HEK293T (cell line): ENCODE measurements around the gene UFSP1.

Experiments
- CTCF ChIA-PET: fragments of 350-600 bp; formaldehyde crosslinking; extraction: SDS; loops from one replicate; lab custom pipeline; 2021; ENCODE audit warnings: antibody characterized with exemption, inconsistent platforms; lab: Yijun Ruan, JAX
- POLR2A ChIA-PET: fragments of 350-600 bp; formaldehyde crosslinking; extraction: SDS; loops from one replicate; lab custom pipeline; 2020; ENCODE audit warnings: antibody characterized with exemption, inconsistent platforms; lab: Yijun Ruan, JAX
- DNase-seq: peaks from one replicate; pipeline ENCODE4 v3.0.0; 2012; ENCODE audit warnings: mixed read lengths; ENCODE audit errors: extremely low spot score
- ARNT ChIP-seq: fragments of 450-650 bp; IDR thresholded peaks from 2 replicates; pipeline ENCODE4 v1.6.1; 2017; ENCODE audit warnings: mild to moderate bottlenecking
- BHLHE40 ChIP-seq: fragments of 450-650 bp; IDR thresholded peaks from 2 replicates; pipeline ENCODE4 v1.6.1; 2016; ENCODE audit warnings: mild to moderate bottlenecking, moderate library complexity, borderline replicate concordance
- CTBP1 ChIP-seq: fragments of 450-650 bp; IDR thresholded peaks from 2 replicates; pipeline ENCODE4 v1.6.1; 2016; ENCODE audit warnings: borderline replicate concordance
- ELF4 ChIP-seq: fragments of 450-650 bp; IDR thresholded peaks from 2 replicates; pipeline ENCODE4 v1.6.1; 2017; ENCODE audit warnings: antibody characterized with exemption
- FOXA1 ChIP-seq: fragments of 450-650 bp; IDR thresholded peaks from 2 replicates; pipeline ENCODE4 v1.6.1; 2016; ENCODE audit warnings: mild to moderate bottlenecking
- FOXK2 ChIP-seq: fragments of 450-650 bp; IDR thresholded peaks from 2 replicates; pipeline ENCODE4 v1.6.1; 2016; ENCODE audit warnings: mild to moderate bottlenecking
- FOXM1 ChIP-seq: fragments of 450-650 bp; IDR thresholded peaks from 2 replicates; pipeline ENCODE4 v1.6.1; 2017; ENCODE audit warnings: mild to moderate bottlenecking, borderline replicate concordance
- HDGF ChIP-seq: fragments of 450-650 bp; IDR thresholded peaks from 2 replicates; pipeline ENCODE4 v1.6.1; 2017; ENCODE audit warnings: antibody characterized with exemption, borderline replicate concordance
- L3MBTL2 ChIP-seq: fragments of 450-650 bp; conservative IDR thresholded peaks from 2 replicates; pipeline ENCODE4 v1.6.1; 2016; ENCODE audit warnings: mild to moderate bottlenecking
- LEF1 ChIP-seq: fragments of 450-650 bp; IDR thresholded peaks from 2 replicates; pipeline ENCODE4 v1.6.1; 2017; ENCODE audit warnings: mild to moderate bottlenecking, borderline replicate concordance
- NFRKB ChIP-seq: fragments of 450-650 bp; IDR thresholded peaks from 2 replicates; pipeline ENCODE4 v1.6.1; 2016; ENCODE audit warnings: mild to moderate bottlenecking, moderate library complexity
- SP1 ChIP-seq: fragments of 450-650 bp; IDR thresholded peaks from 2 replicates; pipeline ENCODE4 v1.6.1; 2017
- SUZ12 ChIP-seq: fragments of 450-650 bp; IDR thresholded peaks from 2 replicates; pipeline ENCODE4 v1.6.1; 2016; ENCODE audit warnings: mild to moderate bottlenecking
- TARDBP ChIP-seq: fragments of 450-650 bp; IDR thresholded peaks from 2 replicates; pipeline ENCODE4 v1.6.1; 2016
- ZNF384 ChIP-seq: fragments of 450-650 bp; IDR thresholded peaks from 2 replicates; pipeline ENCODE4 v1.6.1; 2016
- TF ChIP-seq, protein P1 (sequence below): fragments of 450-650 bp; IDR thresholded peaks from 2 replicates; pipeline ENCODE4 v1.6.1; 2016

Gene UFSP1

GRCh38 chr7:100901921-100902332, 12.4 kb upstream of the UFSP1 start:
- ChIA-PET POLR2A (interaction anchor here (1.2 kb wide), 1 partner anchor 12 kb away, joined by 3 read pairs; the partner anchor contains the start of gene UFSP1), CTCF (no interaction called here)
- DNase-seq: no peak
- TF ChIP-seq SP1 (no peak), FOXA1 (no peak), SUZ12 (no peak), FOXM1 (no peak), BHLHE40 (no peak), L3MBTL2 (no peak), FOXK2 (no peak), CTBP1 (no peak), LEF1 (no peak), ZNF384 (no peak), NFRKB (no peak), HDGF (no peak), ARNT (no peak), ELF4 (no peak)
- TF ChIP-seq, protein P1, sequence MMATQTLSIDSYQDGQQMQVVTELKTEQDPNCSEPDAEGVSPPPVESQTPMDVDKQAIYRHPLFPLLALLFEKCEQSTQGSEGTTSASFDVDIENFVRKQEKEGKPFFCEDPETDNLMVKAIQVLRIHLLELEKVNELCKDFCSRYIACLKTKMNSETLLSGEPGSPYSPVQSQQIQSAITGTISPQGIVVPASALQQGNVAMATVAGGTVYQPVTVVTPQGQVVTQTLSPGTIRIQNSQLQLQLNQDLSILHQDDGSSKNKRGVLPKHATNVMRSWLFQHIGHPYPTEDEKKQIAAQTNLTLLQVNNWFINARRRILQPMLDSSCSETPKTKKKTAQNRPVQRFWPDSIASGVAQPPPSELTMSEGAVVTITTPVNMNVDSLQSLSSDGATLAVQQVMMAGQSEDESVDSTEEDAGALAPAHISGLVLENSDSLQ: no peak

DNA sequence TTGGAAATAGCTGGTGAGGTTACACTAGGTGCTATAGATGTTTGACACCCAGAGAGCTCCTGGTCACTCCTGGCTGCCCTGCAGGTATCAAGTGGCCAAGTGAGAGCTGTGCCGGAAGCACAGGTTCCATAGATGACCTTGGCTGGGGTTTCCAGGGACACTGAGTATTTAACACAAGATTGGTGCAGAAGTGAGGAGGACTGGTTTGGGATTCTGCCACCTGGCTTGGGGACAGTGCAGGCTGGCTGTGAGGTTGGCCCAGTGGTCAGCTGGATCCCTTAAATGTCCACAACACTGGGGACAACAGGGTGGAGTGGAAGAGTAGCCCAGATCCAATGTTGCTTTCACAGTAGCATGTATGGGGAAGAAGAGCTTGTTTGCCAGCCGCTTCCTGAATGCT, 11.5 kb upstream of the UFSP1 start:
- POLR2A ChIA-PET: no interaction called here
- no peak for TF ChIP-seq ELF4
- no peak for TF ChIP-seq LEF1
- no peak for TF ChIP-seq FOXK2
- no peak for TF ChIP-seq TARDBP
- no peak for TF ChIP-seq CTBP1
- no peak for DNase-seq
- CTCF ChIA-PET: interaction anchor here (0.6 kb wide), 1 partner anchor 46 kb away, joined by 3 read pairs; no protein-coding TSS in a partner anchor

- ChIA-PET POLR2A (interaction anchor here (1.1 kb wide), 1 partner anchor 10 kb away, joined by 3 read pairs; the partner anchor contains the start of gene UFSP1), CTCF (interaction anchor here (0.7 kb wide), 1 partner anchor 52 kb away, joined by 9 read pairs; no protein-coding TSS in a partner anchor)
Measured at GRCh38 chr7:100899432-100899831, 9.9 kb upstream of the UFSP1 start.

DNA sequence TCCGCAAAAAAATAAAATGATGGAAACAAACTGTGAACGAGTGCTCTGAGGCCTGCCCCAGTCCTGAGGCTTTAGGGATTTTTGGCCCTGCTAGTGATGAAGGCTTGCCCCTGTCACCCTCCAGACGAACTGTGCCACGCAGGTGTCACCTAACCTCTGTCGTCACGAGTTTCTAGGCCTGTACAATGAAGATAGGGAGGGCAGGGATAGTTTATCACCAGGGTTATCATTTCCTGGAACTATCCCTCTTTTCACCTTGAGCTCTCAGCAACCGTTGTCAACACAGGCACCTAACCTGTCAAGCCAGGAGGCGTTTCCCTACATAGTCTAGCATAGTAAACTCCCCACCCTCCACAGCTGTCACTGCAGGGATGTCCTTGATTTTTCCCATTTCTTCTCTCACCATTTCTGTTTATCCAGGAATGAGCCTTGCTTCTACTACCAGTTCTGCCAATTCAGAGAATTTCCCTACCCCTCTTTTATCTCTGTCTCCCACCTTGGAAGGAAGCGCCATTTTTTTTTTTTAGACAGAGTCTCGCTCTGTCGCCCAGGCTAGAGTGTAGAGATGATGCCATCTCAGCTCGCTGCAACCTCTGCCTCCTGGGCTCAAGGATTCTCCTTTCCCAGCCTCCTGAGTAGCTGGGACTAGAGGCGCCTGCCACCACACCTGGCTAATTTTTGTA, 8.4 kb upstream of the UFSP1 start:
- ChIA-PET CTCF (no interaction called here), POLR2A (interaction anchor here (1.2 kb wide), 1 partner anchor 8 kb away, joined by 3 read pairs; the partner anchor contains the start of gene UFSP1)
- DNase-seq: no peak
- no peak for TF ChIP-seq SP1
- TF ChIP-seq HDGF: no peak

More at GRCh38 chr7:100899432-100899831, 9.9 kb upstream of the UFSP1 start:
- TF ChIP-seq TARDBP: no peak
- DNase-seq: no peak

- DNase-seq: peak; percentile 63
- TF ChIP-seq HDGF (no peak), TARDBP (0 out of 2 replicates have a peak, but pooled peaks have one; percentile 52), CTBP1 (no peak), L3MBTL2 (peak; percentile 71), FOXA1 (no peak), ELF4 (no peak)
- ChIA-PET CTCF (interaction anchor here (0.6 kb wide), 1 partner anchor 369 kb away, joined by 3 read pairs; no protein-coding TSS in a partner anchor), POLR2A (no interaction called here)
Measured at GRCh38 chr7:100896732-100897608, 7.5 kb upstream of the UFSP1 start.

- ChIA-PET POLR2A (interaction anchor here (1.9 kb wide), 1 partner anchor 21 kb away, joined by 8 read pairs; the partner anchor contains the start of gene SRRT), CTCF (interaction anchor here (0.6 kb wide), 1 partner anchor 370 kb away, joined by 3 read pairs; no protein-coding TSS in a partner anchor)
- peak; percentile 61 for DNase-seq
- TF ChIP-seq ELF4 (no peak), HDGF (no peak), NFRKB (no peak), SUZ12 (no peak), BHLHE40 (no peak), FOXM1 (no peak), FOXA1 (no peak), LEF1 (no peak), TARDBP (peak; percentile 81), CTBP1 (no peak), L3MBTL2 (peak; percentile 75)
- TF ChIP-seq, protein P1: peak; percentile 37; the same call in 1 of the 2 replicates
Measured at GRCh38 chr7:100895956-100896731, 6.6 kb upstream of the UFSP1 start.
